GM20000 (cell line): ENCODE data around the gene TMEM161A.
A peak's percentile ranks its signal among the peaks of the same experiment; 100 is the strongest.
"Not testable (repeated sequence)": the region's sequence is repeated elsewhere in the genome, so short reads cannot be mapped to it uniquely, and the experiment has no call there.

ENCODE experiments used
- DNase-seq: peaks from one replicate; pipeline ENCODE4 v3.0.0; 2012; ENCODE audit warnings: low spot score
- CTCF ChIP-seq: IDR thresholded peaks from 2 replicates; pipeline ENCODE4 v1.5.1; 2012; ENCODE audit warnings: mild to moderate bottlenecking, control low read depth; ENCODE audit errors: extremely low read depth, missing control alignments

Gene TMEM161A

GRCh38 chr19:19138109-19138981, at the start of gene TMEM161A:
Gene TMEM161A (minus strand): TSS chr19:19138478. CDS start chr19:19138428, 50 bp downstream.
- peak; percentile 99 for DNase-seq
- no peak for TF ChIP-seq CTCF

GRCh38 chr19:19186742-19187141, 48.5 kb upstream of the TMEM161A start:
- no peak for TF ChIP-seq CTCF
- no peak for DNase-seq

DNA sequence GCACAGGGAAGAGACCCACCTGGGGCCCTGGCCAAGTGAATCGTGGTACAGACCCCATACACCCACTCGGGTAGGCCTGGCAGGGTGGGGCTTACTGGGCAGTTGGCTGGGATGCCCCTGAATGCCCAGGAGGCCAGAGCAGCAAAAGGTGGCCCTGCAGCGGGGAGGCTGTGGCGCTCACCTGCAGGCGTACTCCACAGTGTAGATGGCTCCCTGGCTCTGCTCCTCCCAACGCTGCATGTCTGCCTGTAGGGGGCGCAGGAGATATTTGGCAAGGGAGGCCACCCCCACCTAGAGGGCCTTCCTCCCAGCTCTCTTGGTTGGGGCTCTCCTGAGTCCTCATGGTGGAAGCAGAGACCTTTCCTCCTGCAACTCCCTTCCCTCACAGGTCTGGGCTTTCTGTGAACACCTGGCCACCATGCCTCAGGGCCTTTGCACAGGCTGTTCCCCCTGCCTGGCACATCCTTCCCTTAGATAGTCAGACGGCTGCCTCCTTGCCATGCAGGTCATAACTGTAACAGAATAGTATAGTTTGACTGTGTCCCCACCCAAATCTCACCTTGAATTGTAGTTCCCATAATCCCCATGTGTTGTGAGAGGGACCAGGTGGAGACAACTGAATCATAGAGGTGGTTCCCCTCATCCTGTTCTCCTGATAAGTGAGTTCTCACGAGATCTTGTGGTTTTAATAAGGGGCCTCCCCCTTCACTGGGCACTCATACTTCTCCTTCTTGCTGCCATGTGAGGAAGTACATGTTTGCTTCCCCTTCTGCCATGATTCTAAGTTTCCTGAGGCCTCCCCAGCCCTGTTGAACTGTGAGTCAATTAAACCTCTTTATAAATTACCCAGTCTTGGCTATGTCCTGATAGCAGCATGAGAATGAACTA, 47.8 kb upstream of the TMEM161A start:
- peak; percentile 65 for TF ChIP-seq CTCF
- DNase-seq: peak; percentile 41

- TF ChIP-seq CTCF: no peak
- no peak for DNase-seq
Measured at GRCh38 chr19:19181488-19181998, 43.3 kb upstream of the TMEM161A start.

DNA sequence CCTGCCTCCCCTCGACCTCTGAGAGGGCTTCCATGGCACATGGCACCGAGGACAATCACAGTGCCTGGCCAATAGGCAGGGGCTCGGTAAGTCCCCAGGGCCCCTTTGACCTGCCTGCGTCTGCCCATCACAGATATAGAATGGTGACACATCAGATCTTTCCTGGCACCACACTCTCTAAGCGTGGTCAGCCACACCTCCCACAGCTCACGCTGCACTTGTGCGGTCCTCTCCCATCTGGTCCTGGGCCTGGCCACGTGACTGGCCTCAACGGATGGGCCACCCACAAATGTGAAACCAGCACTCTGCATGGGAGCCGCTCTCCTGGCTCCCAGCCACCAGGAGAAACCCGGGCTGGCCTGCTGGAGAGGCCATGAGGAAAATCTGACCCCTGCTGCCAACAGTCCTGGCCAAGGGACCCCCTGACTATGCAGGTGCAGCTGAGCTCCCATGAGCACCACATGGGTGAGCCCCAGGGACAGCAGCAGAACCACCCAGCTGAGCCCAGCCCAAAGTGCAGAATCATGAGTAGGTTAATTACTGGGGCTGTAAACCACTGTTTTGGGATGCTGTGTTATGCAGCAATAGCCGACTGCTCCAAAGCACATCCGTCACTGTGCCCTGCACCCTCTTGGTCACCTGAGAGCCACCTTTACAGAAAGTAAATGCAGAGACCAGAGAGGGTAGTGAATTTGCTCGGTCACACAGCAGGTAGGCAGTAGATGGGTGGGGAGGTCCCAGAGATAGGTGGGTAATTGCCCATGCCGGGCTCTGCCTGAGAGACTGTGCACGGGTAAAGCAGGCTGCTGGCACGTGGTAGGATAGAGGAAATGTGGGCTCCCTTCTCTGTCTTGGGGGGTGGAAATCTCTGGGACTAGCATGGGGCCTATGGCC, 41.5 kb upstream of the TMEM161A start:
- TF ChIP-seq CTCF: no peak
- no peak for DNase-seq

DNA sequence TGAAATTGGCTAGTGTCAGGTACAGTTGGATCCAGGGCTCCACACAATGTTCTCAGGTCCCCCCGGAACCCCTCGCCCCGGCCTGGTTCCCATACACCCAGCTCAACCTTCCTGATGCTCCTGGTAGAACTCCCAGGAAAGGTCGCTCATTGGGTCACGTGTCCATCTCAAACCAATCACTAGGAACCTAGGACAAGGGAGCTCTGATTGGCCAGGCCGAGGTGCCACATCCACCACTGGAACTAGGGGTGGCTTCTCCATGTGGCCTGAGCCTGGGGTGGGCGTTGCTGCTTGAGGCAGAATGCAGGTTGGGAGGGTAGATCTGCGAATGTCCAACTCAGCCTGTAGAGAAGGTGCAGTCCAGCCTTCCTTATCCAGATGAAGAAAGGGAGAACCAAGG, 38.7 kb upstream of the TMEM161A start:
- TF ChIP-seq CTCF: no peak
- DNase-seq: no peak

GRCh38 chr19:19173243-19173642, 35.0 kb upstream of the TMEM161A start:
- not testable (repeated sequence) for DNase-seq
